Fibroblast of pulmonary artery (primary cell): Measurements from ENCODE around the gene TFEB.

ENCODE experiments used
- DNase-seq: peaks from one replicate; pipeline ENCODE4 v3.0.0-alpha.2; 2010; ENCODE audit warnings: low read depth
- H3K4me3 ChIP-seq: replicated peaks from 2 replicates; pipeline ENCODE4 v1.5.1; 2011; ENCODE audit warnings: low read depth, mild to moderate bottlenecking, control low read depth, low read length, moderate library complexity
- TF ChIP-seq, protein P1 (sequence below): IDR thresholded peaks from 2 replicates; pipeline ENCODE4 v1.5.1; 2011; ENCODE audit warnings: mild to moderate bottlenecking, control low read depth, low read length, inconsistent platforms; ENCODE audit errors: missing control alignments

The TFEB gene

GRCh38 chr6:41779336-41779735 is 43.9 kb upstream of the TFEB start:
- H3K4me3 ChIP-seq, result peak overlapping the region; percentile 72
- TF ChIP-seq, protein P1, sequence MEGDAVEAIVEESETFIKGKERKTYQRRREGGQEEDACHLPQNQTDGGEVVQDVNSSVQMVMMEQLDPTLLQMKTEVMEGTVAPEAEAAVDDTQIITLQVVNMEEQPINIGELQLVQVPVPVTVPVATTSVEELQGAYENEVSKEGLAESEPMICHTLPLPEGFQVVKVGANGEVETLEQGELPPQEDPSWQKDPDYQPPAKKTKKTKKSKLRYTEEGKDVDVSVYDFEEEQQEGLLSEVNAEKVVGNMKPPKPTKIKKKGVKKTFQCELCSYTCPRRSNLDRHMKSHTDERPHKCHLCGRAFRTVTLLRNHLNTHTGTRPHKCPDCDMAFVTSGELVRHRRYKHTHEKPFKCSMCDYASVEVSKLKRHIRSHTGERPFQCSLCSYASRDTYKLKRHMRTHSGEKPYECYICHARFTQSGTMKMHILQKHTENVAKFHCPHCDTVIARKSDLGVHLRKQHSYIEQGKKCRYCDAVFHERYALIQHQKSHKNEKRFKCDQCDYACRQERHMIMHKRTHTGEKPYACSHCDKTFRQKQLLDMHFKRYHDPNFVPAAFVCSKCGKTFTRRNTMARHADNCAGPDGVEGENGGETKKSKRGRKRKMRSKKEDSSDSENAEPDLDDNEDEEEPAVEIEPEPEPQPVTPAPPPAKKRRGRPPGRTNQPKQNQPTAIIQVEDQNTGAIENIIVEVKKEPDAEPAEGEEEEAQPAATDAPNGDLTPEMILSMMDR, result no peak
- DNase-seq, result no peak

- TF ChIP-seq, protein P1, result no peak
Observed at GRCh38 chr6:41778895-41779294, 43.5 kb upstream of the TFEB start.

GRCh38 chr6:41777551-41778285 is 42.3 kb upstream of the TFEB start:
- DNase-seq, result no peak
- no peak overlapping the region for H3K4me3 ChIP-seq
- TF ChIP-seq, protein P1, result no peak

More at GRCh38 chr6:41778895-41779294, 43.5 kb upstream of the TFEB start:
- no peak for DNase-seq
- peak overlapping the region; percentile 72 for H3K4me3 ChIP-seq

- no peak overlapping the region for H3K4me3 ChIP-seq
- DNase-seq, result no peak
- TF ChIP-seq, protein P1, result no peak
Observed at GRCh38 chr6:41775293-41775882, 40.0 kb upstream of the TFEB start.

DNA sequence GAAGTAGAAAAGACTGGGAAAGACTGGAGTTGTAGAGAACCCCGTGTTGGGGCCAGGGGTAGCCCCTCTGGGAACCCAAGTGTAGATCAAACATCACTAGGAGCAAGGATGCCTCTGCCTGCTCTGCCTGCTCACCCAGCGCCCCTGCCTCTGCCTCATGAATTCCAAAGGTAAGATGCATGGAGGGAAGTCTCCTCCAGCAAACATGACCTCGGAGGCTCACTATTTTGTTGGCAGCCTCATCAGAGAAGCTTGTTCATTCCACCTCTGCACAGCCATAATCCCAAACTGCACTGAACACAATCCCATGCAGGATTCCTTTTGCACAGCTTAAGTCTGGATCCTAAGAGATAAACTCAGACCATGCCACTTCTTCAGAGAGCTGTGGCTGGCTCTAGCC is 39.4 kb upstream of the TFEB start:
- no peak overlapping the region for H3K4me3 ChIP-seq
- DNase-seq, result no peak
- TF ChIP-seq, protein P1, result no peak

- TF ChIP-seq, protein P1, result no peak
- H3K4me3 ChIP-seq, result no peak overlapping the region
- no peak for DNase-seq
Observed at GRCh38 chr6:41771058-41771983, 35.9 kb upstream of the TFEB start.
